HUES6 (cell line): ENCODE data around the gene MRPS12.
"Not testable (repeated sequence)": the region's sequence is repeated elsewhere in the genome, so short reads cannot be mapped to it uniquely, and the experiment has no call there.

Source experiments
- H3K27ac ChIP-seq: 2 replicates; pipeline ENCODE4 v1.7.0; 2013; ENCODE audit warnings: low read depth, mild to moderate bottlenecking, low read length, inconsistent platforms
- H3K27me3 ChIP-seq: 2 replicates; pipeline ENCODE4 v1.6.1; 2013; ENCODE audit warnings: low read length; ENCODE audit not compliant: control insufficient read depth, insufficient read depth
- H3K36me3 ChIP-seq: 2 replicates; pipeline ENCODE4 v1.6.1; 2013; ENCODE audit warnings: low read length; ENCODE audit not compliant: control insufficient read depth, insufficient read depth
- H3K4me1 ChIP-seq: 2 replicates; pipeline ENCODE4 v1.6.1; 2013; ENCODE audit warnings: low read length; ENCODE audit not compliant: control insufficient read depth, insufficient read depth
- H3K4me3 ChIP-seq: 2 replicates; pipeline ENCODE4 v1.5.1; 2013; ENCODE audit warnings: low read depth, low read length
- H3K9ac ChIP-seq: one replicate; pipeline ENCODE4 v1.6.1; 2013; ENCODE audit warnings: mild to moderate bottlenecking, low read length
- H3K9me3 ChIP-seq: 2 replicates; pipeline ENCODE4 v1.6.1; 2013; ENCODE audit warnings: low read depth, low read length; ENCODE audit not compliant: control insufficient read depth, insufficient read depth

The MRPS12 gene

DNA sequence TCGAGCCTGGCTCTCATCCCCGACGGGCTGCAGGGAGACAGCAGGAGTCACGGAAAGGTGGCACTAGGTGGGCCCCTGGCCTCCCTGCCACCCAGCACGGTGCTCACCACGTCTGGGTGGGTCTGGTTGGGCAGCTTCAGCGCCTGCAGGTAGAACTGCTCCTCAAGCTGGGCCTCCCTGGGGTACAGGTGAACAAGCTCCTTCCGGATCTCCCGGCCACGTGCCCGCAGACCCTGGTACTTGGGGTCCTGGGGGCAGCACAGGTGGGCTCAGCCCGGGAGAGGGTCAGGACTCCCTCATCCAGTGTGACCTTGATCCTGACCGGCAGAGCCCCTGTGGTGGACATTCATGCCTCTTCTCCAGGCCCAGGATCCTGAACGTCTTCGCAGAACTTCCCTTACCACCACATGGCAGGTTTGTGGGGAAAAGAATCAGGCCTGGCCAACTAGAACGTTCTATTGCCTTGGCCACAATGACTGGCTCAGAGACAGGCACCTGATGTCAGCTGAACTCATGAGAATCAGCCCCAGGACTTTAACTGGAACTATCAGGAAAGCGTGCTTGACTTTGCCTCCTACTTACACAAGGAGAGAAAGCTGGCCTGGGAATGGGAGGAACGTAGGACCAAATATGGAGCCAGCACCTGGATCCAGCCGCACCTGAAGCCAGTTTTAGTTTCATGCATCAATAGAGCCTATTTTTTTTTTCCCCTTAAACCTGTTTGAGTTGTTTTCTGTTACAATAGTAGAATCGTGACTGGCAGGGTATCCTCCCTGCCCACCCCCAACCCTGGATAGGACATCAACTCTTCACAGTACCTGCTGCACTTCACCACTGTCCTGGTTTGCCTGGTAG is 9.1 kb upstream of the MRPS12 start:
- Histone ChIP-seq H3K9ac (no peak overlapping the region), H3K4me1 (no peaks in the 10 kb centered on the region), H3K4me3 (no peak overlapping the region), H3K27ac (no peak overlapping the region), H3K27me3 (no peaks in the 10 kb centered on the region), H3K36me3 (peaks cover 47% of the 10 kb centered on the region), H3K9me3 (no peaks in the 10 kb centered on the region)

DNA sequence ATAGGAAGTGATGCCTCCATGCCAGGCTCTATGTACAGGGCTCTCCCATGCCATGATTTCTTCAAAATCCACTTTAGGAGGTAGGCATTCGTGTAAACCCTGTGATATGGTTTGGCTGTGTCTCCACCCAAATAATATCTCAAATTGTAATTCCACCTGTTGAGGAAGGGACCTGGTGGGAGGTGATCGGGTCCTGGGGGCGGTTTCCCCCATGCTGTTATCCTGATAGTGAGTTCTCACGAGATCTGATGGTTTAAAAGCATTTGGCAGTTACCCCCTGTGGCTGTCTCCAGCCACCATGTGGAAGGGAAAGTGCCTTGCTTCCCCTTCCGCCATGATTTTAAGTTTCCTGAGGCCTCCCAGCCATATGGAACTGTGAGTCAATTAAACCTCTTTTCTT is 8.3 kb upstream of the MRPS12 start:
- Histone ChIP-seq H3K9ac (no peak overlapping the region), H3K9me3 (no peaks in the 10 kb centered on the region), H3K27ac (no peak overlapping the region), H3K27me3 (no peaks in the 10 kb centered on the region), H3K4me1 (no peaks in the 10 kb centered on the region), H3K36me3 (peaks cover 47% of the 10 kb centered on the region), H3K4me3 (no peak overlapping the region)

DNA sequence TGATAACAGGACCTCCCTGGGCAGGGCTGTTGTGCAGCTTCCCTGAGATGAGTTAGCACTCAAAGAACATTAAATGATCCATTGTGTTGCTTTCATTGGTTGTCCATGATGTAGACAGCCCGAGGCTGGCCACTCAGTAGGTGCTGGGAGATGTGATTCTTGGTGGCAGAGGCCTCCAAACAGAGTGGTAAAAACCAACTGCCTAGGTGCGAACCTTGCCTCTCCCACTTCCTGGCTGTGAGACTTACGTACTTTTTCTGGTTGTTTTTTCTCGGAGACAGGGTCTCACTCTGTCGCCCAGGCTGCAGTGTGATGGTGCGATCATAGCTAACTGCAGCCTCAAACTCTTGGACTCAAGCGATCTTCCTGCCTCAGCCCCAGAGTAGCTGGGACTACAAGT is 6.4 kb upstream of the MRPS12 start:
- Histone ChIP-seq H3K9me3 (no peaks in the 10 kb centered on the region), H3K9ac (no peak overlapping the region), H3K4me3 (no peak overlapping the region), H3K36me3 (peaks cover 48% of the 10 kb centered on the region), H3K27ac (no peak overlapping the region), H3K4me1 (0 out of 2 replicates have a peak, but pooled peaks cover under 1% of the 10 kb centered on the region), H3K27me3 (no peaks in the 10 kb centered on the region)

DNA sequence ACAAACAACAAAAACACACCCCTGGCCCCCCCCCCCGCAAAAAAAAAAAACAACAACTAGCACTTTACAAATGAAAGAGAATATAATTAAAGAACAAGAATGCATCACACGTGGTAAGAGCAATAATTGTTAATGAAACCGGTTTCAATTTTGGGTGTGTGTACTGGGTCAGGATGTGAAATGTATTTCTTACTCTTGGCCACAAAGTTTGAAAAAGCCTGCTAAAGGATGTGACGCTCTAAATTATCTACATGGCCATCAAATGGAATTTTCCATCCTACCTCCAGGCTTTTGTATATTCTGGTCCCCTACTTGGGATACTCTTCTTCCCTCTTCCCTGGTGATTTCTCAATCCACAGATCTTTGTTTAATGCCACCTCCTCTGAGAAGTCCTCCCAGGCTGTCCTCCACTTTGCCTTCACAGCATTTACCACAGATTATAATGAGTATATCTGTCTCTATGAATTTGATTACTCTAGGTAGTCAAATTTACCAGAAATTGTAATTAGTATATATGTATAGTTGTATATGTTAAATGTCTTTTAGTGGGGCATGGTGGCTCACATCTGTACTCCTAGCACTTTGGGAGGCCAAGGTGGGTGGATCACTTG is 2.2 kb upstream of the MRPS12 start:
- Histone ChIP-seq H3K4me1 (0 out of 2 replicates have a peak, but pooled peaks cover 7% of the 10 kb centered on the region), H3K36me3 (peaks cover 45% of the 10 kb centered on the region), H3K9ac (no peak overlapping the region), H3K27me3 (no peaks in the 10 kb centered on the region), H3K27ac (no peak overlapping the region), H3K9me3 (peaks cover 3% of the 10 kb centered on the region), H3K4me3 (no peak overlapping the region)

DNA sequence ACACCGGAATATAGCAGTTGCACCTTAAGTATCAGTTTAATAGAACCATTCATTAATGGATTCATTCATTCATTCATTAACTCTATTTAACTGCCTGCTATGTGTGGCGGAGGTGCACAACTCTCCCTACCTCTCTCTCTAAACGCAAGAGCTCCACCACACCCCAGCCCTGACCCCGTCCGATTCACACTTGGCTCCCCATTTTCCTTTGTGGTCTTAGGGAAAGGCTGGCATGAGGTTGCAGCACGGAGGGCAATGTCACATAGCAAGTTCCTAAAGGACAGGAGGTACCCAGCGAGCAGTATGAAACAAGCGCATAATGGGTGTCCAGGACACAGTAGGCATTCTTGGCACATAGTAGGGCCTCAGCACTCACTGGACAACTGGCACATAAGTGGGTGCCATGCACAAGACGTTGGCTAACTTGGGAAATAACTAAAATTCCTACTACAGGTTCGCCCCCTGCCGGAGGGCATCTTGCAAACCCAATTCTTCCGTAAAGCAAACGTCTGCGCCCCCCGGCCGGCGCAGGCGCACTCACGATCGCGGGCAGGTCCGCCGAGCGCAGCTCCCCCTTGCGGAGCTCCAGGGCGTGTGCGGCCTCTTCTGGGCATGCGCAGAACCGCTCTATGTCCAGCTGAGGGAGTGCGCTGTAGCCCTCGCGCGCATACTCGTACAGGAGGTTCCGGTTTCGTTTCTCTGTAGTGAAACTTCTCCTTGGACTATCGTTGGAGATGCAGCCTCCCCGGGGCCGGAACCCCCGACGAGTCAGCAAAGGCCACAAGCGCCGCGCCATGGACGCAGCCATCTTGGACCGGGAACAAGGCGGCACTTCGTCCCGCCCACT is 592 bp upstream of the MRPS12 start, which contains the start of gene SARS2:
SARS2 (minus strand) TSS at position 835 of the 847 bp plus-strand sequence; CDS start at position 808, 27 bp downstream.
- H3K36me3 ChIP-seq = peaks cover 44% of the 10 kb centered on the region
- 0 out of 2 replicates have a peak, but pooled peaks cover 7% of the 10 kb centered on the region for H3K4me1 ChIP-seq
- peak within 1 kb of the TSS; percentile 95 for H3K9ac ChIP-seq
- H3K9me3 ChIP-seq = peaks cover 15% of the 10 kb centered on the region
- H3K27me3 ChIP-seq = no peaks in the 10 kb centered on the region
- peak within 1 kb of the TSS; percentile 94 for H3K27ac ChIP-seq
- H3K4me3 ChIP-seq = peak within 1 kb of the TSS; percentile 79

DNA sequence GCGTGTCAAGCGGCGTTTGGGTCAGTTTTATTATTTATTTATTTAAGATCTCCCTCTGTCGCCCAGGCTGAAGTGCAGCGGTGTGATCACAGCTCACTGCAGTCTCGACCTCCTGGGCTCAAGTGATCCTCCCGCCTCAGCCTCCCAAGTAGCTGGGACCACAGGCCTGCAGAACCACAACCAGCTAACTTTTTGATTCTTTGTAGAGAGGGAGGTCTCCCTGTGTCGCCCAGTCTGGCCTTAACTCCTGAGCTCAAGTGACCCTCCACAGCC is 713 bp downstream of the MRPS12 start:
- Histone ChIP-seq H3K27me3 (no peaks in the 10 kb centered on the region), H3K9ac (peak overlapping the region; percentile 95), H3K27ac (no peak overlapping the region; the same call in 1 of the 2 replicates), H3K36me3 (peaks cover 32% of the 10 kb centered on the region), H3K4me3 (peak overlapping the region; percentile 79), H3K4me1 (0 out of 2 replicates have a peak, but pooled peaks cover 7% of the 10 kb centered on the region), H3K9me3 (peaks cover 24% of the 10 kb centered on the region)

- Histone ChIP-seq H3K27ac (no peak overlapping the region), H3K36me3 (peaks cover 32% of the 10 kb centered on the region), H3K27me3 (no peaks in the 10 kb centered on the region), H3K4me3 (no peak overlapping the region), H3K9ac (no peak overlapping the region), H3K4me1 (0 out of 2 replicates have a peak, but pooled peaks cover 7% of the 10 kb centered on the region), H3K9me3 (peaks cover 24% of the 10 kb centered on the region)
Measured at GRCh38 chr19:38932425-38933179, 1.9 kb downstream of the MRPS12 start.

DNA sequence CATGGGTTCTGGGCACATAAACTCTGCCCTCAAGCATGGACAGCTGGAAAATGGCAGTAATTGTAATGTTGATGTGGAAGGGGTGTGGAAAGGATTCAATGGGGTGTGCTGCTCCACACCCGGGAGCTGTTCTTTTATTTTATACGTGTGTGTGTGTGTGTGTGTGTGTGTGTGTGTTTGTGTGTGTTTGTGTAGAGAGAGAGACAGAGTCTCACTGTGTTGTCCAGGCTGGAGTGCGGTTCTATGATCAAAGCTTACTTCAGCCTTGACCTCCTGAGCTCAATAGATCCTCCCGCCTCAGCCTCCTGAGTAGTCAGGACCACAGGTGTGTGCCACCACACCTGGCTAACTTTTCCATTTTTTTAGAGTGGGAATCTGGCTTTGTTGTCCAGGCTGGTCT is 2.8 kb downstream of the MRPS12 start:
- Histone ChIP-seq H3K27me3 (no peaks in the 10 kb centered on the region), H3K27ac (no peak overlapping the region), H3K4me3 (no peak overlapping the region), H3K9me3 (peaks cover 24% of the 10 kb centered on the region), H3K4me1 (0 out of 2 replicates have a peak, but pooled peaks cover 7% of the 10 kb centered on the region), H3K36me3 (peaks cover 28% of the 10 kb centered on the region), H3K9ac (no peak overlapping the region)

DNA sequence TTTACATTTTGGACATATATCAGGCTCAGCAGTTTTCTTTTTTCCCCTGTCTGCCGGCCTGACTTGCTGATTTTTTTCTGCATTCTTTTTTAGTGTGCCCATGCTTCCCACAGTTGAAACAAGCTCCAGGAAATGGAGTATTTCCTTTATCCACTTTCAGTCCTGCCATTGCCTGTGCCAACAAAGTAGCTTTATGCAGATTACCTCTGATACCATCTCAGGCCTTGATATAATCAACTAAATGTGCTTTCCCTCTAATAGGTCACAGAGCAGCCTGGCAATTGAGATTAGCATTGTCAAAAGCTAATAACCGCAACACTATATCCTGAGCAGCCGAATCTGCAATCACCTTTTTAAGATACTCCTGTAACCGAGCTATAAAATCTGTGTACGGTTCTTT is 9.2 kb downstream of the MRPS12 start:
- peaks cover 11% of the 10 kb centered on the region for H3K9me3 ChIP-seq
- no peaks in the 10 kb centered on the region for H3K4me1 ChIP-seq
- no peak overlapping the region for H3K9ac ChIP-seq
- H3K27me3 ChIP-seq = no peaks in the 10 kb centered on the region
- peaks cover 7% of the 10 kb centered on the region for H3K36me3 ChIP-seq
- no peak overlapping the region for H3K27ac ChIP-seq
- no peak overlapping the region for H3K4me3 ChIP-seq

GRCh38 chr19:38941466-38941865 is 10.7 kb downstream of the MRPS12 start:
- not testable (repeated sequence) for H3K36me3 ChIP-seq, H3K4me1 ChIP-seq, H3K27ac ChIP-seq, H3K9me3 ChIP-seq, H3K4me3 ChIP-seq, H3K9ac ChIP-seq, H3K27me3 ChIP-seq
